ENCODE measurements around the gene MED4. TPM values are rescaled to one million over a fixed set of nuclear protein-coding genes. Genes with fewer than 3 reads are reported as not detected.
"Not testable (repeated sequence)": the region's sequence is repeated elsewhere in the genome, so short reads cannot be mapped to it uniquely, and the experiment has no call there.

Gene MED4
- total RNA-seq, 1 experiment from 2014 or later, result 51.7 TPM

- no peak for TF ChIP-seq EZH2 (IDR thresholded peaks at IDR 0.05; ENCODE audit: borderline replicate concordance, low read depth, low read length, poor library complexity, severe bottlenecking)
- no peak for TF ChIP-seq CTCF (conservative IDR thresholded peaks at IDR 0.05; ENCODE audit: low read depth, low read length)
Measured at GRCh38 chr13:48068952-48069351, 26.0 kb downstream of the MED4 start.

DNA sequence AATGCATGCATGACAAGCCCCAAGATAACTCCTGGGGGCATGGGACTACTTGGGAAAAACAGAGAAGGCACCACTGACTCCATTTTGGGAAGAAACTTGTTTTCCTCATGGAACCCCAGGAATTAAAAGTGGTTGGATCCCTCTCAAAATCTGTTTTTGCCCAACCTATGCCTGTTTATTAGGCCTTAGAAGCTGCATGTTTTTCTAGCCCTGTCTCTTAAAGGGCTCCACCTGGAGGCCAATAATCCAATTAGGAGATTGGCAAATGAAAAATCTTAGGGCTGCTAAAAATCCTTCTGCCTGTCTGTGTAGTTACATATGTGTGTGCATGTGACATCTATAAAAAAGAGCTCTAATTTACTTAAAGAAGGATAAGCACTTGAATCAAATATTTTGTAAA, 26.9 kb downstream of the MED4 start:
- POLR2A ChIA-PET (ENCODE audit: low non-redundant PET), result no interaction called here
- Histone ChIP-seq H3K9me3 (ENCODE audit: low read depth, low read length, poor library complexity, severe bottlenecking) (peaks cover 37% of the 10 kb centered on the region), H3K27ac (ENCODE audit: low read depth, low read length, poor library complexity, severe bottlenecking) (no peak overlapping the region), H3K27me3 (replicated peaks; ENCODE audit: insufficient read depth, low read depth, low read length, poor library complexity) (no peaks in the 10 kb centered on the region), H3K4me1 (ENCODE audit: insufficient read depth, low read length, poor library complexity, severe bottlenecking) (no peaks in the 10 kb centered on the region), H3K4me3 (ENCODE audit: low read depth, low read length, poor library complexity, severe bottlenecking) (no peak overlapping the region), H3K36me3 (ENCODE audit: insufficient read depth, low read length, poor library complexity, severe bottlenecking) (peaks cover 50% of the 10 kb centered on the region)
- DNase-seq (ENCODE audit: low spot score), result no peak
- intact Hi-C loops (cut with micrococcal nuclease; ENCODE audit: unreplicated experiment), result no loop called here
- TF ChIP-seq CTCF (conservative IDR thresholded peaks at IDR 0.05; ENCODE audit: low read depth, low read length) (no peak), EZH2 (IDR thresholded peaks at IDR 0.05; ENCODE audit: borderline replicate concordance, low read depth, low read length, poor library complexity, severe bottlenecking) (no peak)
- CTCF ChIA-PET, result no interaction called here
- no TSS peak for BruUV-seq (replicated peaks)

More at GRCh38 chr13:48068952-48069351, 26.0 kb downstream of the MED4 start:
- CTCF ChIA-PET, result no interaction called here
- POLR2A ChIA-PET (ENCODE audit: low non-redundant PET), result no interaction called here
- Histone ChIP-seq H3K36me3 (ENCODE audit: insufficient read depth, low read length, poor library complexity, severe bottlenecking) (peaks cover 58% of the 10 kb centered on the region), H3K4me3 (ENCODE audit: low read depth, low read length, poor library complexity, severe bottlenecking) (no peak overlapping the region), H3K9me3 (ENCODE audit: low read depth, low read length, poor library complexity, severe bottlenecking) (peaks cover 37% of the 10 kb centered on the region), H3K27ac (ENCODE audit: low read depth, low read length, poor library complexity, severe bottlenecking) (no peak overlapping the region), H3K27me3 (replicated peaks; ENCODE audit: insufficient read depth, low read depth, low read length, poor library complexity) (no peaks in the 10 kb centered on the region), H3K4me1 (ENCODE audit: insufficient read depth, low read length, poor library complexity, severe bottlenecking) (no peaks in the 10 kb centered on the region)
- BruUV-seq (replicated peaks), result no TSS peak
- intact Hi-C loops (cut with micrococcal nuclease; ENCODE audit: unreplicated experiment), result no loop called here
- DNase-seq (ENCODE audit: low spot score), result no peak

GRCh38 chr13:48066310-48066989, 28.5 kb downstream of the MED4 start:
- intact Hi-C loops (cut with micrococcal nuclease; ENCODE audit: unreplicated experiment), result no loop called here
- TF ChIP-seq CTCF (conservative IDR thresholded peaks at IDR 0.05; ENCODE audit: low read depth, low read length), result no peak
- TF ChIP-seq EZH2 (IDR thresholded peaks at IDR 0.05; ENCODE audit: borderline replicate concordance, low read depth, low read length, poor library complexity, severe bottlenecking), result no peak
- no peak for DNase-seq (ENCODE audit: low spot score)
- H3K36me3 ChIP-seq (ENCODE audit: insufficient read depth, low read length, poor library complexity, severe bottlenecking), result peaks cover 34% of the 10 kb centered on the region
- H3K27ac ChIP-seq (ENCODE audit: low read depth, low read length, poor library complexity, severe bottlenecking), result no peak overlapping the region
- CTCF ChIA-PET, result no interaction called here
- H3K27me3 ChIP-seq (replicated peaks; ENCODE audit: insufficient read depth, low read depth, low read length, poor library complexity), result no peaks in the 10 kb centered on the region
- peaks cover 27% of the 10 kb centered on the region for H3K9me3 ChIP-seq (ENCODE audit: low read depth, low read length, poor library complexity, severe bottlenecking)
- POLR2A ChIA-PET (ENCODE audit: low non-redundant PET), result no interaction called here
- no TSS peak for BruUV-seq (replicated peaks)
- H3K4me1 ChIP-seq (ENCODE audit: insufficient read depth, low read length, poor library complexity, severe bottlenecking), result no peaks in the 10 kb centered on the region
- H3K4me3 ChIP-seq (ENCODE audit: low read depth, low read length, poor library complexity, severe bottlenecking), result no peak overlapping the region

GRCh38 chr13:48059951-48060350, 35.0 kb downstream of the MED4 start:
- H3K27ac ChIP-seq (ENCODE audit: low read depth, low read length, poor library complexity, severe bottlenecking); H3K36me3 ChIP-seq (ENCODE audit: insufficient read depth, low read length, poor library complexity, severe bottlenecking); intact Hi-C loops (cut with micrococcal nuclease; ENCODE audit: unreplicated experiment); CTCF ChIA-PET; H3K4me1 ChIP-seq (ENCODE audit: insufficient read depth, low read length, poor library complexity, severe bottlenecking); H3K27me3 ChIP-seq (replicated peaks; ENCODE audit: insufficient read depth, low read depth, low read length, poor library complexity); POLR2A ChIA-PET (ENCODE audit: low non-redundant PET); H3K4me3 ChIP-seq (ENCODE audit: low read depth, low read length, poor library complexity, severe bottlenecking); H3K9me3 ChIP-seq (ENCODE audit: low read depth, low read length, poor library complexity, severe bottlenecking); BruUV-seq (replicated peaks); DNase-seq (ENCODE audit: low spot score): not testable (repeated sequence)

GRCh38 chr13:48058536-48058935, 36.4 kb downstream of the MED4 start:
- POLR2A ChIA-PET (ENCODE audit: low non-redundant PET); BruUV-seq (replicated peaks); DNase-seq (ENCODE audit: low spot score): not testable (repeated sequence)

More at GRCh38 chr13:48058536-48058935, 36.4 kb downstream of the MED4 start:
- H3K4me1 ChIP-seq (ENCODE audit: insufficient read depth, low read length, poor library complexity, severe bottlenecking); H3K4me3 ChIP-seq (ENCODE audit: low read depth, low read length, poor library complexity, severe bottlenecking); H3K27ac ChIP-seq (ENCODE audit: low read depth, low read length, poor library complexity, severe bottlenecking); H3K9me3 ChIP-seq (ENCODE audit: low read depth, low read length, poor library complexity, severe bottlenecking); CTCF ChIA-PET; intact Hi-C loops (cut with micrococcal nuclease; ENCODE audit: unreplicated experiment); H3K27me3 ChIP-seq (replicated peaks; ENCODE audit: insufficient read depth, low read depth, low read length, poor library complexity): not testable (repeated sequence)
- H3K36me3 ChIP-seq (ENCODE audit: insufficient read depth, low read length, poor library complexity, severe bottlenecking), result peaks cover 11% of the 10 kb centered on the region

Data from A673 (cell line).